Retina (tissue), 1 donor: ENCODE measurements around the gene GAB3.
A peak's percentile ranks its signal among the peaks of the same experiment; 100 is the strongest.

Experiments used
- DNase-seq: peaks from one replicate; pipeline ENCODE4 v3.0.0-alpha.2; 2016

GAB3 gene

GRCh38 chrX:154750301-154751202 lies at the start of gene GAB3:
Gene GAB3, minus strand, starts transcription at chrX:154751077. Its CDS starts 52 bp downstream, at chrX:154751025.
- peak; percentile 55 for DNase-seq

- peak; percentile 27 for DNase-seq
Measured at GRCh38 chrX:154799556-154800348, 48.9 kb upstream of the GAB3 start.

GRCh38 chrX:154797006-154797405 lies 46.1 kb upstream of the GAB3 start:
- no peak for DNase-seq

- DNase-seq: no peak
Measured at GRCh38 chrX:154795016-154795415, 44.1 kb upstream of the GAB3 start.

GRCh38 chrX:154793084-154793795 lies 42.4 kb upstream of the GAB3 start:
- no peak for DNase-seq

GRCh38 chrX:154791939-154792338 lies 41.1 kb upstream of the GAB3 start:
- no peak for DNase-seq

- DNase-seq: no peak
Measured at GRCh38 chrX:154791467-154791866, 40.6 kb upstream of the GAB3 start.

GRCh38 chrX:154785716-154786115 lies 34.8 kb upstream of the GAB3 start:
- DNase-seq: no peak

GRCh38 chrX:154784149-154784995 lies 33.5 kb upstream of the GAB3 start:
- DNase-seq: no peak

- DNase-seq: no peak
Measured at GRCh38 chrX:154780968-154781367, 30.1 kb upstream of the GAB3 start.

- DNase-seq: no peak
Measured at GRCh38 chrX:154779261-154779660, 28.4 kb upstream of the GAB3 start.

- no peak for DNase-seq
Measured at GRCh38 chrX:154776753-154777152, 25.9 kb upstream of the GAB3 start.

GRCh38 chrX:154775419-154776349 lies 24.8 kb upstream of the GAB3 start:
- DNase-seq: no peak

- DNase-seq: no peak
Measured at GRCh38 chrX:154774622-154775021, 23.7 kb upstream of the GAB3 start.

- DNase-seq: peak; percentile 91
Measured at GRCh38 chrX:154762537-154763296, 11.8 kb upstream of the GAB3 start, which contains the start of gene DKC1. Gene DKC1, plus strand, starts transcription at chrX:154762864. Its CDS starts 102 bp downstream, at chrX:154762966.

GRCh38 chrX:154761977-154762536 lies 11.2 kb upstream of the GAB3 start:
- no peak for DNase-seq

- DNase-seq: no peak
Measured at GRCh38 chrX:154758696-154759095, 7.8 kb upstream of the GAB3 start.

- no peak for DNase-seq
Measured at GRCh38 chrX:154751669-154752271, 893 bp upstream of the GAB3 start.

GRCh38 chrX:154751203-154751668 lies 359 bp upstream of the GAB3 start:
- no peak for DNase-seq
